Activated T-cell treated with anti-CD3 and anti-CD28 coated beads for 48 hours (primary cell): ENCODE measurements around the gene SULF2.
"Not testable (repeated sequence)": the region's sequence is repeated elsewhere in the genome, so short reads cannot be mapped to it uniquely, and the experiment has no call there.

Source experiments
- DNase-seq: peaks from one replicate; pipeline ENCODE4 v3.0.0-alpha.2; 2020; ENCODE audit warnings: low read depth

SULF2 gene

GRCh38 chr20:47785311-47785853, at the start of gene SULF2:
Gene SULF2, minus strand, starts transcription at chr20:47785481. Its CDS starts 28,118 bp downstream, at chr20:47757363.
- no peak for DNase-seq

- DNase-seq = not testable (repeated sequence)
These were observed 46.4 kb upstream of the SULF2 start for GRCh38 chr20:47831675-47832074.

- DNase-seq = not testable (repeated sequence)
These were observed 41.4 kb upstream of the SULF2 start for GRCh38 chr20:47826716-47827115.

GRCh38 chr20:47826006-47826405, 40.7 kb upstream of the SULF2 start:
- DNase-seq = not testable (repeated sequence)

GRCh38 chr20:47825011-47825762, 39.9 kb upstream of the SULF2 start:
- DNase-seq = no peak

- DNase-seq = not testable (repeated sequence)
These were observed 38.7 kb upstream of the SULF2 start for GRCh38 chr20:47823941-47824340.

- DNase-seq = no peak
These were observed 36.3 kb upstream of the SULF2 start for GRCh38 chr20:47821481-47822100.

GRCh38 chr20:47818996-47819609, 33.8 kb upstream of the SULF2 start:
- no peak for DNase-seq

GRCh38 chr20:47818466-47818865, 33.2 kb upstream of the SULF2 start:
- DNase-seq = no peak

GRCh38 chr20:47818016-47818415, 32.7 kb upstream of the SULF2 start:
- no peak for DNase-seq

GRCh38 chr20:47817573-47817972, 32.3 kb upstream of the SULF2 start:
- no peak for DNase-seq

GRCh38 chr20:47816487-47817451, 31.5 kb upstream of the SULF2 start:
- DNase-seq = no peak

- no peak for DNase-seq
These were observed 30.6 kb upstream of the SULF2 start for GRCh38 chr20:47815866-47816265.

GRCh38 chr20:47815416-47815806, 30.1 kb upstream of the SULF2 start:
- DNase-seq = no peak

GRCh38 chr20:47814632-47815415, 29.5 kb upstream of the SULF2 start:
- no peak for DNase-seq

- DNase-seq = no peak
These were observed 25.6 kb upstream of the SULF2 start for GRCh38 chr20:47810721-47811347.

GRCh38 chr20:47810116-47810677, 24.9 kb upstream of the SULF2 start:
- no peak for DNase-seq

GRCh38 chr20:47809161-47809960, 24.1 kb upstream of the SULF2 start:
- no peak for DNase-seq

GRCh38 chr20:47805951-47806350, 20.7 kb upstream of the SULF2 start:
- no peak for DNase-seq
